ENCODE results near the gene CNFN.

- TF ChIP-seq CTCF (IDR thresholded peaks at IDR 0.05) (no peak), POLR2A (IDR thresholded peaks at IDR 0.05) (no peak)
Observed at GRCh38 chr19:42353341-42354015, 36.6 kb downstream of the CNFN start.
